Kasumi-1 (cell line): ENCODE data around the gene RPL29.
"Not testable (repeated sequence)": the region's sequence is repeated elsewhere in the genome, so short reads cannot be mapped to it uniquely, and the experiment has no call there.

Experiments
- DNase-seq, 2 experiments: peaks; one replicate each; lab custom pipeline; 2025; lab: John Stamatoyannopoulos, UW

The RPL29 gene

GRCh38 chr3:51995346-51996163 is at the start of gene RPL29:
RPL29 (minus strand) TSS chr3:51995895; CDS start chr3:51995461, 434 bp downstream.
- peak; percentile 98 for DNase-seq

GRCh38 chr3:52044869-52045619 is 49.3 kb upstream of the RPL29 start:
- peak in 1 of 2 experiments; percentile 8 for DNase-seq

- DNase-seq: no peak
Measured at GRCh38 chr3:52043750-52044149, 48.1 kb upstream of the RPL29 start.

- not testable (repeated sequence) for DNase-seq
Measured at GRCh38 chr3:52043039-52043438, 47.3 kb upstream of the RPL29 start.

GRCh38 chr3:52041118-52041731 is 45.5 kb upstream of the RPL29 start:
- no peak for DNase-seq

- DNase-seq: no peak
Measured at GRCh38 chr3:52040600-52040999, 44.9 kb upstream of the RPL29 start.

- DNase-seq: no peak
Measured at GRCh38 chr3:52039846-52040245, 44.2 kb upstream of the RPL29 start.

GRCh38 chr3:52039426-52039825 is 43.7 kb upstream of the RPL29 start:
- DNase-seq: no peak

- DNase-seq: no peak
Measured at GRCh38 chr3:52038227-52038626, 42.5 kb upstream of the RPL29 start.

- no peak for DNase-seq
Measured at GRCh38 chr3:52037291-52037690, 41.6 kb upstream of the RPL29 start.

GRCh38 chr3:52036829-52037228 is 41.1 kb upstream of the RPL29 start:
- DNase-seq: no peak

- DNase-seq: no peak
Measured at GRCh38 chr3:52036222-52036694, 40.6 kb upstream of the RPL29 start.

GRCh38 chr3:52034651-52035050 is 39.0 kb upstream of the RPL29 start:
- DNase-seq: no peak

- no peak for DNase-seq
Measured at GRCh38 chr3:52034212-52034611, 38.5 kb upstream of the RPL29 start.

GRCh38 chr3:52033748-52034147 is 38.1 kb upstream of the RPL29 start:
- DNase-seq: not testable (repeated sequence)

- no peak for DNase-seq
Measured at GRCh38 chr3:52032702-52033408, 37.2 kb upstream of the RPL29 start.

- no peak for DNase-seq
Measured at GRCh38 chr3:52031896-52032295, 36.2 kb upstream of the RPL29 start.

GRCh38 chr3:52030714-52031310 is 35.1 kb upstream of the RPL29 start:
- no peak for DNase-seq

GRCh38 chr3:52029535-52029934 is 33.8 kb upstream of the RPL29 start:
- DNase-seq: no peak

- no peak for DNase-seq
Measured at GRCh38 chr3:52029053-52029452, 33.4 kb upstream of the RPL29 start.

GRCh38 chr3:52028572-52028971 is 32.9 kb upstream of the RPL29 start:
- no peak for DNase-seq

GRCh38 chr3:52026041-52026440 is 30.3 kb upstream of the RPL29 start:
- DNase-seq: no peak
